ENCODE results near the gene SLC22A12.

Gene SLC22A12

GRCh38 chr11:64562723-64563351 lies 28.2 kb upstream of the SLC22A12 start:
- no peak overlapping the region for H3K4me2 ChIP-seq (ENCODE audit: low read depth, low read length, poor library complexity, severe bottlenecking)
- no peak for TF ChIP-seq EZH2phosphoT487 (IDR thresholded peaks at IDR 0.05; ENCODE audit: borderline replicate concordance)
- TF ChIP-seq CTCF (conservative IDR thresholded peaks at IDR 0.05; ENCODE audit: low read length) = no peak
- no peak overlapping the region for H2AFZ ChIP-seq (ENCODE audit: low read length)
- H3K79me2 ChIP-seq (ENCODE audit: insufficient read depth, low read length) = no peaks in the 10 kb centered on the region
- H3K9ac ChIP-seq (ENCODE audit: low read depth, low read length, poor library complexity, severe bottlenecking) = no peak overlapping the region
- H3F3A ChIP-seq (ENCODE audit: low read depth) = no peaks in the 10 kb centered on the region
- H3K4me1 ChIP-seq (ENCODE audit: insufficient read depth, low read length, poor library complexity, severe bottlenecking) = peaks cover 17% of the 10 kb centered on the region
- H3K4me3 ChIP-seq (ENCODE audit: low read length, poor library complexity, severe bottlenecking) = no peak overlapping the region
- H4K20me1 ChIP-seq (ENCODE audit: insufficient read depth, low read length, poor library complexity, severe bottlenecking) = no peaks in the 10 kb centered on the region
- no peaks in the 10 kb centered on the region for H3K9me2 ChIP-seq (replicated peaks; ENCODE audit: low read depth, low read length)
- H3K36me3 ChIP-seq (ENCODE audit: insufficient read depth, low read length) = no peaks in the 10 kb centered on the region
- no peaks in the 10 kb centered on the region for H3K9me3 ChIP-seq (ENCODE audit: insufficient read depth, low read depth, low read length)
- H3K27me3 ChIP-seq (ENCODE audit: insufficient read depth, low read length, poor library complexity, severe bottlenecking) = no peaks in the 10 kb centered on the region

- no peaks in the 10 kb centered on the region for H3K79me2 ChIP-seq (ENCODE audit: insufficient read depth, low read length)
- H4K20me1 ChIP-seq (ENCODE audit: insufficient read depth, low read length, poor library complexity, severe bottlenecking) = no peaks in the 10 kb centered on the region
- H3K9ac ChIP-seq (ENCODE audit: low read depth, low read length, poor library complexity, severe bottlenecking) = no peak overlapping the region
- H3K4me3 ChIP-seq (ENCODE audit: low read length, poor library complexity, severe bottlenecking) = no peak overlapping the region
- H3K36me3 ChIP-seq (ENCODE audit: insufficient read depth, low read length) = no peaks in the 10 kb centered on the region
- H2AFZ ChIP-seq (ENCODE audit: low read length) = no peak overlapping the region
- H3F3A ChIP-seq (ENCODE audit: low read depth) = no peaks in the 10 kb centered on the region
- no peaks in the 10 kb centered on the region for H3K27me3 ChIP-seq (ENCODE audit: insufficient read depth, low read length, poor library complexity, severe bottlenecking)
- H3K4me1 ChIP-seq (ENCODE audit: insufficient read depth, low read length, poor library complexity, severe bottlenecking) = peaks cover 17% of the 10 kb centered on the region
- H3K9me3 ChIP-seq (ENCODE audit: insufficient read depth, low read depth, low read length) = no peaks in the 10 kb centered on the region
- TF ChIP-seq CTCF (conservative IDR thresholded peaks at IDR 0.05; ENCODE audit: low read length) (no peak), EZH2phosphoT487 (IDR thresholded peaks at IDR 0.05; ENCODE audit: borderline replicate concordance) (no peak)
- no peaks in the 10 kb centered on the region for H3K9me2 ChIP-seq (replicated peaks; ENCODE audit: low read depth, low read length)
- H3K4me2 ChIP-seq (ENCODE audit: low read depth, low read length, poor library complexity, severe bottlenecking) = no peak overlapping the region
Measured at GRCh38 chr11:64563966-64564365, 27.1 kb upstream of the SLC22A12 start.

- H3K36me3 ChIP-seq (ENCODE audit: insufficient read depth, low read length) = no peaks in the 10 kb centered on the region
- H3K9me2 ChIP-seq (replicated peaks; ENCODE audit: low read depth, low read length) = no peaks in the 10 kb centered on the region
- no peak overlapping the region for H3K9ac ChIP-seq (ENCODE audit: low read depth, low read length, poor library complexity, severe bottlenecking)
- H4K20me1 ChIP-seq (ENCODE audit: insufficient read depth, low read length, poor library complexity, severe bottlenecking) = no peaks in the 10 kb centered on the region
- H3K4me3 ChIP-seq (ENCODE audit: low read length, poor library complexity, severe bottlenecking) = no peak overlapping the region
- H3K9me3 ChIP-seq (ENCODE audit: insufficient read depth, low read depth, low read length) = no peaks in the 10 kb centered on the region
- H2AFZ ChIP-seq (ENCODE audit: low read length) = no peak overlapping the region
- H3K27me3 ChIP-seq (ENCODE audit: insufficient read depth, low read length, poor library complexity, severe bottlenecking) = no peaks in the 10 kb centered on the region
- no peaks in the 10 kb centered on the region for H3K79me2 ChIP-seq (ENCODE audit: insufficient read depth, low read length)
- H3K4me2 ChIP-seq (ENCODE audit: low read depth, low read length, poor library complexity, severe bottlenecking) = no peak overlapping the region
- no peak for TF ChIP-seq EZH2phosphoT487 (IDR thresholded peaks at IDR 0.05; ENCODE audit: borderline replicate concordance)
- TF ChIP-seq CTCF (conservative IDR thresholded peaks at IDR 0.05; ENCODE audit: low read length) = no peak
- no peaks in the 10 kb centered on the region for H3F3A ChIP-seq (ENCODE audit: low read depth)
- H3K4me1 ChIP-seq (ENCODE audit: insufficient read depth, low read length, poor library complexity, severe bottlenecking) = peaks cover 17% of the 10 kb centered on the region
Measured at GRCh38 chr11:64564419-64564818, 26.6 kb upstream of the SLC22A12 start.

Measured in Loucy (cell line).